ENCODE results near the gene DDX50.

DNA sequence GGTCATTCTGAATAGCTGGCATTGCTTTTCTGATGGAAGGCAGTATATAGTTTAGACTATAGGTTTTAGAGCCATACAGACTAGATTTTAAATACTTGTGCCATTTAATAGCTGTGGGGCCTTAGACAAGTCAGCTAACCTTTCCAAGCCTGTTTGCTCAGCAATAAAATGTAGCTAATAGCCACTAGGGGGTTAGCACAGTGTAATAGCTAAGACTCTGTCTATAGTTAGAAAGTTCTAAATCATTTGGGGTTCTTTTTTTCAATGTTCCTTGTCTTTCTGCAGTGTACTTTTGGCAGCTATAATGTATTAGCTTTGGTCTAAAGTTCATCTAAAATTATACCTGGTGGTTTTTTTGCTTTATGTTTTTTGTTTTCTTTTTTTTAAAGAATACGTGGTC lies 80.0 kb downstream of the DDX50 start:
- TF ChIP-seq EZH2 (IDR thresholded peaks at IDR 0.05; ENCODE audit: insufficient read depth, poor library complexity, severe bottlenecking): no peak
- TF ChIP-seq EZH2phosphoT487 (IDR thresholded peaks at IDR 0.05; ENCODE audit: insufficient read depth, low read depth): no peak
